GM18526 (cell line): ENCODE measurements around the gene MX2.
A peak's percentile ranks its signal among the peaks of the same experiment; 100 is the strongest.

Experiments used
- POLR2A ChIP-seq: IDR thresholded peaks from 3 replicates; pipeline ENCODE4 v1.6.1; 2011; ENCODE audit not compliant: insufficient read length; ENCODE audit errors: extremely low read depth

Gene MX2

GRCh38 chr21:41406340-41406739 is 44.5 kb downstream of the MX2 start:
- no peak for TF ChIP-seq POLR2A

DNA sequence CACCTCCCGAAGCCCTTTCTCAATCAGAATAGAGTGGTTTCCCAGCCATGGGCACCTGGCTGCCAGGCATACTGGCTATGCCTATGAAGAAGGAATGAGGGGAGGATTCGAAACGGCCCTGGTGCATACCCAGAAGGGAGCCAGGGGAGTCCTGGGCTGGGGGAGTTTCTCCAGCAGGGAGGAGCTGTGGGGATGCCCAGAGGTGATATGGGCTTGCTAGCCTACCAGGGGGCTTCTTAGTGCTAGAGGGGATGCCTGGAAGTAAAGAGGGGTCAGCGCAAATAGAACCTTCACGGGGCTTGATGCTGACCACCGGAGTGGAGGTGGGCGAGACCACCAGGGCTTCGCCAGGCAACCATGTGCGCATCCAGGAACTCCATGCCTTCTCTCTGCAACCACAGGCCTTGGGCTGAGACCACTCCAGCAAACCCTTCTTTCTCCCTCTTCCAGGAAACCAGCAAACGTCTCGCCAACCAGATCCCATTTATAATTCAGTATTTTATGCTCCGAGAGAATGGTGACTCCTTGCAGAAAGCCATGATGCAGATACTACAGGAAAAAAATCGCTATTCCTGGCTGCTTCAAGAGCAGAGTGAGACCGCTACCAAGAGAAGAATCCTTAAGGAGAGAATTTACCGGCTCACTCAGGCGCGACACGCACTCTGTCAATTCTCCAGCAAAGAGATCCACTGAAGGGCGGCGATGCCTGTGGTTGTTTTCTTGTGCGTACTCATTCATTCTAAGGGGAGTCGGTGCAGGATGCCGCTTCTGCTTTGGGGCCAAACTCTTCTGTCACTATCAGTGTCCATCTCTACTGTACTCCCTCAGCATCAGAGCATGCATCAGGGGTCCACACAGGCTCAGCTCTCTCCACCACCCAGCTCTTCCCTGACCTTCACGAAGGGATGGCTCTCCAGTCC is 46.0 kb downstream of the MX2 start:
- no peak for TF ChIP-seq POLR2A

DNA sequence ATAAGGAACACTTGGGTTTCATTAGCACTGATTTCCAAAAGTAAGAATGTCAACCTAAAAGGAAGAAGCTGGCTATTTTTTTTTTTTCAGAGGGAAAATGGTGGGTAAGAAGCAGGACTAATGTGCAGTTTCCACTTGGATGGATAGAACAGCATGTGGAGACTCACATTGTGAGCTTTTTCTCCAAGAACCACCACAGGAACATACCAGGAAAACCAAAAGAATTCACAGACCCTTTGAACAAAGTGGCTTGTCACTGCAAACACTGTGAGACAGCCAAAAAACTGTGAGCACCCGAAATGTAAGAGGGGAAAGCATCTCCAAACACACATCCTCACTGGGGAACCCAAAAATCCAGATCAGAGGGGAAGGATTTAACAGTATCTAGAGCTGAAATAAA is 48.5 kb downstream of the MX2 start:
- no peak for TF ChIP-seq POLR2A

DNA sequence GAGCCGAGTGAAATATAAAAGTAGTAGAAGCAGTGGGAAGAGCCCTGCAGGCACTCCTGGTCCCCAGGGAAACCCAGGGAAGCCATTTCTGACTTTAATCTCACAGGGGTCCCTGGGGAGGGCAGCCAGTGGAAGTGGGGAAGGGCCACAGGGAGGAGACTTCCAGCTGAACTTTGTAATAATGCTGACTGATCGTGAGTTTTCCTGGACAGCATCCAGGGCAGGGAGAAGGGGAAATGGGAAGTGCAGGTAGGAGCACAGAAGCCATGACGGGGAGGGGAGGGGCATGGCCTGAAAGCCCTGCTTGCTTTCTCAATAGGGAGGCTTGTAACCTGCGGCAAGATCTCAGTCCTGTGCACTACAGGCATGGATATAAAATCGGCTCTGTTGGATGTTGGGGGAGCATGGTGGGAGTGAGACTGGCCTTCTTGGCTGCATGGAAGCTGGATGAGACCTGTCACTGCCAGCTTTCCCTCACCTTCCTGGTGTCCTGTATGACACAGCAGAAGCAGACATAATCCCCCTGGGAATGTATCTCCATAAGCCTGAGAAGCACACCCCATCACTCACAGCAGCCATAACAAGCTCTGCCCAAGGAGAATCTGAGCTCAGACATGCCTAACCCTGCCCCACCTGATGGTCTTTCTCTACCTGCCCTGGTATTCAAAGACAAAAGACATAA is 49.1 kb downstream of the MX2 start:
- TF ChIP-seq POLR2A, result no peak

DNA sequence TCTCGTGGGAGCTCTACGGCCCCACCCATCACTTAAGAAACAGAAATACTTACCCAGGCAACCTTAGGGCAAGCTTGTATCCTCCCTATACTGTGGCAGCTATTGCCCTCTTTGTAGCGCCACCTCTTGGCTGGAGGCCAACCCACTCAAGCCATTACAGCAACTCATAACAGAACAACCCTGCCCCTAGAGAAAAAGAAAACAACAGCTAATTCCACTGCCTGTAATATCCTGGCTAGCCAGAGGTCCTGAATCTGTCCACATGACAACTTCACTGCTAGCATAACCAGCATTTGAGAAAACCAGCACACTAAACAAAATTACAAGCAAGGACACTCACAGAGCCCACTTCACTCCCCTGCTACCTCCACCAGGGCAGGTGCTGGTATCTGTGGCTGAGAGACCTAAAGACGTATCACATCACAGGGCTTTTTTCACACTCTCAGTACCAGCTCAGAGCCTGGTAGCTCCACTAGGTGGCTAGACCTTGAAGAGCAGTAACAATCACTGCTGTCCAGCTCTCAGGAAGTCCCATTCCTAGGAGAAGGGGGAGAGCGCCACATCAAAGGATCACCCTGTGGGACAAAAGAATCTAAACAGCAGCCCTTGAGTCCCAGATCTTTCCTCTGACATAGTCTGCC is 49.7 kb downstream of the MX2 start:
- no peak for TF ChIP-seq POLR2A

DNA sequence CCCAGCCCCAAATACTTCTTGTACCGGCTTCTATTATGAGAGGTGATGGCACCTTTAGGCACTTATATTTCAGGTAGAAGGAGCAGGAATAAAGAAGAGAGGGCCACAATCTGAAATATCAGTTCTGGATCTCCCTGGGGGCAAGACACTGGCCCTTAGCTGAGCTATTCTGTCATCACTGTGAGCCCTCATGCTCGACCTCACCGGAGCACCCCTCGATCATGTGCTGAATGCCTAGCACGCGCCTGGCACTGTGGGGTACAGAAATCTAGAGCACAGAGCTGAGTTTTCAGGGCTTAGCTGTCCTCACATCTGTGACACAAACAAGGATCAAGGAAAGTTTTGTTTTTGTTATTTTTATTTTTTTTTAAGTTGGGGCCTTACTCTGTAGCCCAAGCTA is 56.6 kb downstream of the MX2 start:
- TF ChIP-seq POLR2A, result no peak

DNA sequence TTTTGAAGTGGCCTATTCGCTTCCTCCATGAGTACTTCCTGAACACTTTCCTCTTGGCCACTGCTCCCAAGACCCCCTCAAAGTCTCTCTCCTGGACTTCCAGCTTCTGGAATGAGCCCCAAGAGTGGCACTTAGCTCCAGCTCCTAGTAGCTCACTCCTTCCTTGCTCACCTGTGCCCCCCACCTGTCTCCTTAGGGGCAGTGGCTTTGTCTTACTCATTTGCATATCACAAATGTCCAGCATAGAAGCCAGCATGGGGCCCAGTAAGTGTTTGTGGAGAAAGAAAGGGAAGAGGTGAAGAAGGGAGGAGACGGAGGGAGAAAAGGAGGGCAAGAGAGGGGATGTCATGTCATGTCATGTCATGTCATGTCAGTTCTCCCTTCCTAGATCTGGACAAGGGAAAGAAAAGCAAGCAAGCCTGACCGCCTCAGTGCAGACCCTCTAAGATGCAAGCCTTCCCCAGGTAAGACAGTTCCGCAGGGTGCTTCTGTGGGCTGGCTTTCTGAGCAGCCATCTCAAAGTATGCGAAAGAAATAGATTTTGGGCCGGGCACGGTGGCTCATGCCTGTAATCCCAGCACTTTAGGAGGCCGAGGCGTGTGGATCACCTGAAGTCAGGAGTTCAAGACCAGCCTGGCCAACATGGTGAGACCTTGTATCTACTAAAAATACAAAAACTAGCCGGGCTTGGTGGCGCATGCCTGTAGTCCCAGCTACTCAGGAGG is 57.3 kb downstream of the MX2 start:
- no peak for TF ChIP-seq POLR2A

DNA sequence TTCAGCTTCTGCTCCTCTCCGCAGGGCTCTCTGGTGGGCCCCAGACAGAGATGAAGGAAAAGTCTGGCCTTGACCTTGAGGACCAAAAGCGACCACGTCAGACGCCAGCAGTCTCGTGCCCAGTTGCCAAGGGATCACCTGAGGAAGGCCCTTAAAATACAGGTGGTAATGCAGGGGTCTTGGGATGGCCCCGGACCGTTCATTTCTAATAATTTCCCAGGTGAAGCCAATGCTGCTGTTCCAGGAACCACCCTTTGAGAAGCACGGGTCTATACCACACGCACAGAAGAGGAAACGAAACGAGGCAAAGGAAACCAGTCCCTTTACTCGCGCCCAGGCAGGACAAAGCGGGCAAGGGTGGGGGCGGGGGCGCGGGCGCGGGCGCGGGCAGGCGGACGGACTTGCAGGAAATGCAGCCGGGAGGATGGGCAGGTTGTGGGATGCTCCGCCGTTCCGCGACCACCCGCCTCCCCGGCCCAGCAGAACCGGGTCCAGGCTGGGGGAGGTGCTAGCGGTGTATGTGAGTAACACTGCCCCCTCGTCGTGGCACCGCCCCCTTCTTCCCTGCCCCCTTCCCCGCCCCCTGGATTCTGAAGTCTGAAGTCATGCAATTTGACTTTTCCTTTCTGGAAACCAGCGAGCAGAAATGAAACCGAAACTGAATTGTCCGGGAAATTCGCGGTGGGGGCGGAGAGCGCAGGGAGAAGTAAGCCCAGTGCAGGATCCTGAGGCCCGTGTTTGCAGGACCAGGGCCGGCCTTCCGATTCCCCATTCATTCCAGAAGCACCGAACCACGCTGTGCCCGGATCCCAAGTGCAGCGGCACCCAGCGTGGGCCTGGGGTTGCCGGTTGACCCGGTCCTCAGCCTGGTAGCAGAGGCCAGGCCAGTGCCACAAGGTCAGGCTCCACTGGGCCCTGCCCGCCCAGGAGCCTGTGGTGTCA is 58.4 kb downstream of the MX2 start:
- peak; percentile 43 for TF ChIP-seq POLR2A

GRCh38 chr21:41422546-41423304 is 60.9 kb downstream of the MX2 start:
- no peak for TF ChIP-seq POLR2A

DNA sequence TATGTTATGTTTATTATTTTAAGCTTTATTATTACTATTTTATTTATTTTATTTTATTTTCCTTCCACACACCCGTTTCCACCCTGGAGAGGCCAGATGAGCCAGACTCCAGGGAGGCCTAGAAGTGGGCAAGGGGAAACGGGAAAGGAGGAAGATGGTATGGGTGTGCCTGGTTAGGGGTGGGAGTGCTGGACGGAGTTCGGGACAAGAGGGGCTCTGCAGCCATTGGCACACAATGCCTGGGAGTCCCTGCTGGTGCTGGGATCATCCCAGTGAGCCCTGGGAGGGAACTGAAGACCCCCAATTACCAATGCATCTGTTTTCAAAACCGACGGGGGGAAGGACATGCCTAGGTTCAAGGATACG is 63.7 kb downstream of the MX2 start:
- no peak for TF ChIP-seq POLR2A

DNA sequence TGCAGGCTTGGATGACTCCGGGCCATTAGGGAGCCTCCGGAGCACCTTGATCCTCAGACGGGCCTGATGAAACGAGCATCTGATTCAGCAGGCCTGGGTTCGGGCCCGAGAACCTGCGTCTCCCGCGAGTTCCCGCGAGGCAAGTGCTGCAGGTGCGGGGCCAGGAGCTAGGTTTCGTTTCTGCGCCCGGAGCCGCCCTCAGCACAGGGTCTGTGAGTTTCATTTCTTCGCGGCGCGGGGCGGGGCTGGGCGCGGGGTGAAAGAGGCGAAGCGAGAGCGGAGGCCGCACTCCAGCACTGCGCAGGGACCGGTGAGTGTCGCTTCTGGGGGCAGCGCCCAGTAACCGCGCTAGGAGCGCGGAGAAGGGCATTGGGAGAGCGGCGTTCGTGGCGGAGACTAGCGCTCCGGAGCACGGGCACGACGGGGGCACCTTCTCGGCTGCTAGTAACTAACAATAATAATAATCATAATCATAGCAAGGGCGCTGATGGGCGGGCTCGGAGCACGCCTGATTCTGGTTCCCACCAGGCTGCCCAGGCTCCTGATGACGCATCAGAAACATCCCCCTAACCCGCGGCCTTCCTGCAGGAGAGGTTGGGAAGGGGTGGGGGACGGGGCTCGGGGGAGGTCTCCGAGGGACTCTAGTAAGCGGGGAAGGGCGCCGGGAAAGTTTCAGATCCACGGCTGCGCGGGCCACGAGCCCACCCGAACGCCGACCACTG is 64.3 kb downstream of the MX2 start, which contains the start of gene MX1:
Gene MX1 (plus strand): TSS at position 286 of the 722 bp plus-strand sequence. CDS start 5,832 bp downstream, outside the sequence.
- peak; percentile 98 for TF ChIP-seq POLR2A

DNA sequence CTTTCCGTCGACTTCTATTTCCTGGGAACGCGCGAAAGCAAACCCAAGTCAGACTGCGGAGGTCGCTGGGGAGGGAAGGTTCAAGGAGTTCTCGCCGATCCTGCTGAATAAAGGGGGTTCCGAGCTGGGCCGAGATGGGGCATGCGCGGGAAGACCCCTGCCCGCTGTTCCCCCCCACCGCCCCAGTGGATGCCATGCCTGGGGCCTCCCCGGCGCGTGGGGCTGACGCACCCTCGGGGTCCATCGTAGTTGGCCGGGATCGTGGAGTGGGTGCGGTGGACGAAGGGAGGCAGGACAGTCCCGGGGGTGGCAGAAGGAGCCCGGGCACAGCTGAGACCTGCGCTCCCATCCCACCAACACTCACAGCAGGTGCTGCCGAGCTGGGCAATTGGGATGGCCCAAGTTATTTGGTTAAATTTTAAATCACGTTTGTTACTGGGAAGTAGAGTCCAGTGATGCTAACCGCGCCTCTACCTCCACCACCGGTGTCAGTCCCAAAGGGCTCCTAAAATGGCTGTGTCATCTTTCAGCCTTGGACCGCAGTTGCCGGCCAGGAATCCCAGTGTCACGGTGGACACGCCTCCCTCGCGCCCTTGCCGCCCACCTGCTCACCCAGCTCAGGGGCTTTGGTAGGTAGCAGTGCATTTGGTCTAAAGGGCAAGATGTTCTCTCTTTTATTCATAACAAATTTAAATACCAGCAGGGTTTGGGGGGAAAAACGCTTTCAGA is 65.0 kb downstream of the MX2 start:
- peak; percentile 55 for TF ChIP-seq POLR2A

DNA sequence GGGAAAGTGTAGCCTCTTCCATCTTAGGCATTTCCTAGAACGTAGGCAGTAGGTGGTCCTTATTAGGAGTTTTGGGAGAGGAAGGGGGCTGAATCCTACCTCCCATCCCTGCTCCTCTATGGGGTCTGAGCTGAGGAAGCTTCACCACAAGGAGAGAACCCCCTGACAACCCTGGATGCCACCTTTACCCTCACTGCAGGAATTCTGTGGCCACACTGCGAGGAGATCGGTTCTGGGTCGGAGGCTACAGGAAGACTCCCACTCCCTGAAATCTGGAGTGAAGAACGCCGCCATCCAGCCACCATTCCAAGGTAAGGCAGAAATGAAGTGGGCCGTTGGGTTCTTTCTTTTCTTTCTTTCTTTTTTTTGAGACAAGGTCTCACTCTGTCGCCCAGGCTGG is 65.7 kb downstream of the MX2 start:
- no peak for TF ChIP-seq POLR2A

DNA sequence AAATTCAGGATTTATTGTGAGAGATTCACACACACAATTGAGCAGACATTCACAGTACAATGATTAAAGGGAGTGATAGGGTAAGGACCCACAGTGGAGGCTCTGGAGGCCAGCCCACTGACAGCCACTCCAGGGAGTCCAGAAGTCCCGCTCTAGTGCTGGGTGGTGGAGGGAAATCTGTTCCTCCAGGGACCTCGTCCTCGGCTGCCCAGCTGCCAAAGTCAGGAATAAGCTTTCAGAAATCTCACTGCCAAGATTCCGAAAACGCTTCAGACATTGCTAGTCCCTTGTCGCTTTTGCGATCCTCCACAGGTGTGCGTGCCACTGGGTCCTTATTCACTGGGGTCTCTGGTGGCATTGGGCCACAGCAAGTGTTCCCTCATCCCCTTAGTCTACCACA is 66.5 kb downstream of the MX2 start:
- peak; percentile 19 for TF ChIP-seq POLR2A
